Measurements from ENCODE around the gene IMMT.
"Not testable (repeated sequence)": the region's sequence is repeated elsewhere in the genome, so short reads cannot be mapped to it uniquely, and the experiment has no call there.

The IMMT gene

DNA sequence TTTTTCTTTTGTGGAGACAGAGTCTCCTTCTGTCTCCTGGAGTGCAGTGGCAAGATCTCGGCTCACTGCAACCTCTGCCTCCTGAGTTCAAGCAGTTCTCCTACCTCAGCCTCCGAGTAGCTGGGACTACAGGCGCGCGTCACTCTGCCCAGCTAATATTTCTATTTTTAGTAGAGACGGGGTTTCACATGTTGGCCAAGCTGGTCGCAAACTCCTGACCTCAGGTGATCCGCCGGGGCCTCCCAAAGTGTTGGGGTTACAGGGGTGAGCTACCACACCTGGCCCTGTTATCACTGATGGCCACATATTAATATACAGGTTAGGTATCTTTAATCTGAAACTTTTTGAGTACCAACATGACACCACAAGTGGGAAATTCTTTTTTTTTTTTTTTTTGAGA lies 7.4 kb upstream of the IMMT start:
- in situ Hi-C loops (cut with MboI; ENCODE audit: low pct_unique_long_range_greater_than_20kb, low sequenced_read_pairs, unreplicated experiment), result no loop called here
- no peak for DNase-seq (ENCODE audit: low spot score)
- TF ChIP-seq, protein P1, sequence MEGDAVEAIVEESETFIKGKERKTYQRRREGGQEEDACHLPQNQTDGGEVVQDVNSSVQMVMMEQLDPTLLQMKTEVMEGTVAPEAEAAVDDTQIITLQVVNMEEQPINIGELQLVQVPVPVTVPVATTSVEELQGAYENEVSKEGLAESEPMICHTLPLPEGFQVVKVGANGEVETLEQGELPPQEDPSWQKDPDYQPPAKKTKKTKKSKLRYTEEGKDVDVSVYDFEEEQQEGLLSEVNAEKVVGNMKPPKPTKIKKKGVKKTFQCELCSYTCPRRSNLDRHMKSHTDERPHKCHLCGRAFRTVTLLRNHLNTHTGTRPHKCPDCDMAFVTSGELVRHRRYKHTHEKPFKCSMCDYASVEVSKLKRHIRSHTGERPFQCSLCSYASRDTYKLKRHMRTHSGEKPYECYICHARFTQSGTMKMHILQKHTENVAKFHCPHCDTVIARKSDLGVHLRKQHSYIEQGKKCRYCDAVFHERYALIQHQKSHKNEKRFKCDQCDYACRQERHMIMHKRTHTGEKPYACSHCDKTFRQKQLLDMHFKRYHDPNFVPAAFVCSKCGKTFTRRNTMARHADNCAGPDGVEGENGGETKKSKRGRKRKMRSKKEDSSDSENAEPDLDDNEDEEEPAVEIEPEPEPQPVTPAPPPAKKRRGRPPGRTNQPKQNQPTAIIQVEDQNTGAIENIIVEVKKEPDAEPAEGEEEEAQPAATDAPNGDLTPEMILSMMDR (IDR thresholded peaks at IDR 0.05; ENCODE audit: extremely low read depth, insufficient read depth, missing control alignments), result no peak

DNA sequence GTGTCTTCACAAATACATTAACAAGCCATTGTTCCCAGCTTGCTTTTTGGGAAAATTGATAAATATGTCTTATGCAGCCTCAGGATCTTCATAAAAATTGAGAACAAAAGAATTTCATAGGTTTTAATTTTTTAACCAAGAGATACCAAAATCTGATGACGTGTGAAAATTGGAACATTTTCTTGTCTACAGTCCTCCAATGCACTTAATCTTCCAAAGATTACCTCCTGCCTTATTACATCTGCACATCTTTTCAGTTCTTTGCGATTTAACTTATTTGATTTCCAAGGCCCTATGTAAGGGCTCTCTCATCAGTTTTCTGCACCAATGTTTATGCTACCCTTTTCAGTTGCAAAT lies 7.1 kb upstream of the IMMT start:
- TF ChIP-seq, protein P1 (IDR thresholded peaks at IDR 0.05; ENCODE audit: extremely low read depth, insufficient read depth, missing control alignments), result no peak
- in situ Hi-C loops (cut with MboI; ENCODE audit: low pct_unique_long_range_greater_than_20kb, low sequenced_read_pairs, unreplicated experiment), result no loop called here
- no peak for DNase-seq (ENCODE audit: low spot score)

DNA sequence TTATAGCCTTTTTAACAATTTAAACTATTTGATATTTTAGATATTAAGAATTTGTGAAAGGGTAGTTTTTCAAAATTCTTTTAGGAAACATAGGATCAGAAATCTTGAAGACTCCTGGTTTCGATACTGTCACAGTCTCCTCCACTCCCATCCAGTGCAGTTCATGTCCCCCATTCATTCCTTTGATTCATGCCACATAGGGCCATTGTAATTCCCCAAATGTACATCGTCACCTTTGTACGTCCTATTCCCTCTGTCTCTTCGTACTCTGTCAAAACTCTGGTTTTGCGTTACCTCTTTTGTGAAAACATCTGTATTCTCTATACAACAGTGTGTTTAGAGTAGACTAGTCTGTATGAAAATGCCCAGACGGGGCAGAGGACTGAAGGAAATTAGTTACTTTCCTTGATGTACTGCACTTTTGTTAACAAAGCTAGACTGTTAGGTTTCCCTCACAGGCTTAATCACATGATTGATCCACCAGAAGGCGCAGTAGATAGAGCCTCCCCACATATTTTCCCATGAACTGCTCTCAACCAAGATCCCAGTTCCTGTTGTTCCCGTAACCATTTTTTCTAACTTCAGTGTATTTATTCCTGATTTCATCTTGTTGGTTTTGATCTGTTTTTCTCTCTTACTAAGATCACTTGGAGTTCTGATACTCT lies 6.5 kb upstream of the IMMT start:
- DNase-seq (ENCODE audit: low spot score), result no peak
- TF ChIP-seq, protein P1 (IDR thresholded peaks at IDR 0.05; ENCODE audit: extremely low read depth, insufficient read depth, missing control alignments), result no peak
- in situ Hi-C loops (cut with MboI; ENCODE audit: low pct_unique_long_range_greater_than_20kb, low sequenced_read_pairs, unreplicated experiment), result no loop called here

DNA sequence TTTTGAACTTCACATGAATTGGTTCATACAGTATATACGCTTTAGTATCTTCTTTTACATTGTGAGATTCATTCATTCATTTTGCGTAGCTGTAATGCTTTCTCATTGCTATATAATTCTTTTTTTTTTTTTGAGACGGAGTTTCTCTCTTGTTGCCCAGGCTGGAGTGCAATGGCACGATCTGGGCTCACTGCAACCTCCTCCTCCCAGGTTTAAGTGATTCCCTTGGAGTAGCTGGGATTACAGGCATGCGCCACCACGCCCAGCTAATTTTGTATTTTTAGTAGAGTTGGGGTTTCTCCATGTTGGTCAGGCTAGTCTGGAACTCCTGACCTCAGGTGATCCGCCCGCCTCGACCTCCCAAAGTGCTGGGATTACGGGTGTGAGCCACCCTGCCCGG lies 5.3 kb upstream of the IMMT start:
- DNase-seq (ENCODE audit: low spot score); in situ Hi-C loops (cut with MboI; ENCODE audit: low pct_unique_long_range_greater_than_20kb, low sequenced_read_pairs, unreplicated experiment): not testable (repeated sequence)

DNA sequence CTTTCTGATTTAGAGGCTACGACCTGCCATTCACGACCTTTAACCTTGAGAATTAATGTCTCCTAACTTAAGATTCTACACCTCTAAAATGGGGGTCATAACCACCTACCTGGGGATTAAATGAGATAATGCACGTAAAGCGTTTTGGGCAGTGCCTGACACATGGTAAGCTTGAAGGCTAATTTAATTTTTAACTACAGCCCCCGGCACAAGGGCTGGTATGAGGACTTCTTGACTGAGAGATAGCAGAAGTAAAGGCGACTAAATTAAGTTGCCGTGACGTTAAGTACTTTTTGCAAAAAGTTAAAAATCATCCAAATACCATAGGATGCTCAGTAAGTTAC lies 4.5 kb upstream of the IMMT start:
- in situ Hi-C loops (cut with MboI; ENCODE audit: low pct_unique_long_range_greater_than_20kb, low sequenced_read_pairs, unreplicated experiment), result no loop called here
- DNase-seq (ENCODE audit: low spot score), result no peak
- TF ChIP-seq, protein P1 (IDR thresholded peaks at IDR 0.05; ENCODE audit: extremely low read depth, insufficient read depth, missing control alignments), result no peak

DNA sequence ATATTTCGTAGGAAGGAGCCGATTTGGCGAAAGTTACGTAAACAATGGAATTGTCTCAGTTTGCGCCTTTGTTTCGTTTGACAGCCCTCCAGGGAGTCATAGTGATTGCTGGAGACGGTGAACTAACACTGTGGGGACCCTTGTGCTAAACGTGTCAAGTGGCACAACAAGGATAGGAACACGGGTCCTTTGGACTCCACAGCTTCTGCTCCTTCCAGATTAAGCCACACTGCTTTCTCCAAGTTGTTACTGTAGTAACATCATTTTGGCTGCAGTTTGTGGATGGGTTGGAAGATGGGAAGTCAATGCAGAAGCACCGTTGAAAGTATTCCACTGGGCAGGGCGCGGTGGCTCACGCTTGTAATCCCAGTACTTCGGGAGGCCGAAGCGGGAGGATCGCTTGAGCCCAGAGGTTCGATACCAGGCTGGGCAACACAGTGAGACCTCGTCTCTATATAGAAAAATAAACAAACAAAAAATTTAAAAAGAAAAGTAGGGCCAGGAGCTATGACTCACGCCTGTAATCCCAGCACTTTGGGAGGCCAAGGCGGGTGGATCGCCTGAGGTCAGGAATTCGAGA lies 636 bp upstream of the IMMT start:
- TF ChIP-seq, protein P1 (IDR thresholded peaks at IDR 0.05; ENCODE audit: extremely low read depth, insufficient read depth, missing control alignments), result no peak
- no peak for DNase-seq (ENCODE audit: low spot score)
- in situ Hi-C loops (cut with MboI; ENCODE audit: low pct_unique_long_range_greater_than_20kb, low sequenced_read_pairs, unreplicated experiment), result no loop called here

DNA sequence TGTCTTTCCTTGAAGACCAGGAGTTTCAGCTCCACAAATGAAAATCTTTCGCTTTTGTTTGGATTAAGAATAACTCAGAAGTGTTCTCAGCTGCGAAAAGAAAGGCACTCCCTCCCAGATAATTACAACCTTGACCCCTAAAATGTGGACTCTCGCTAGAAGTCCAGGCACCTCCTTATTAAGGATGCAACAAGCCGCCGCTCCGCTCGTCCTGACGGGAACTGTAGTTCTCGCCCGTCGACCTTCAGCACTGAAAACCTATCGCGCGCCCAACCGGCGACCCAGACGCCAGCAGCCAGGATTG lies 559 bp downstream of the IMMT start:
- in situ Hi-C loops (cut with MboI; ENCODE audit: low pct_unique_long_range_greater_than_20kb, low sequenced_read_pairs, unreplicated experiment), result no loop called here
- TF ChIP-seq, protein P1 (IDR thresholded peaks at IDR 0.05; ENCODE audit: extremely low read depth, insufficient read depth, missing control alignments), result no peak

More for the DNA sequence above, 559 bp downstream of the IMMT start:
- DNase-seq (ENCODE audit: low spot score), result no peak

Measured in GM13977 (cell line).